GM12873 (cell line): ENCODE measurements around the gene DCDC2C.

Source experiments
- CTCF ChIP-seq: IDR thresholded peaks from 2 replicates; pipeline ENCODE4 v1.5.1; 2012; ENCODE audit warnings: low read depth, mild to moderate bottlenecking, moderate library complexity, low read length, control low read depth; ENCODE audit not compliant: insufficient read depth; ENCODE audit errors: missing control alignments

The DCDC2C gene

GRCh38 chr2:3895021-3895420 lies 191.6 kb downstream of the DCDC2C start:
- no peak for TF ChIP-seq CTCF
